NCI-H2107 (cell line): ENCODE results near the gene GARIN5B.

Source experiments
- DNase-seq: peaks from one replicate; lab custom pipeline; 2025; lab: John Stamatoyannopoulos, UW

Gene GARIN5B

DNA sequence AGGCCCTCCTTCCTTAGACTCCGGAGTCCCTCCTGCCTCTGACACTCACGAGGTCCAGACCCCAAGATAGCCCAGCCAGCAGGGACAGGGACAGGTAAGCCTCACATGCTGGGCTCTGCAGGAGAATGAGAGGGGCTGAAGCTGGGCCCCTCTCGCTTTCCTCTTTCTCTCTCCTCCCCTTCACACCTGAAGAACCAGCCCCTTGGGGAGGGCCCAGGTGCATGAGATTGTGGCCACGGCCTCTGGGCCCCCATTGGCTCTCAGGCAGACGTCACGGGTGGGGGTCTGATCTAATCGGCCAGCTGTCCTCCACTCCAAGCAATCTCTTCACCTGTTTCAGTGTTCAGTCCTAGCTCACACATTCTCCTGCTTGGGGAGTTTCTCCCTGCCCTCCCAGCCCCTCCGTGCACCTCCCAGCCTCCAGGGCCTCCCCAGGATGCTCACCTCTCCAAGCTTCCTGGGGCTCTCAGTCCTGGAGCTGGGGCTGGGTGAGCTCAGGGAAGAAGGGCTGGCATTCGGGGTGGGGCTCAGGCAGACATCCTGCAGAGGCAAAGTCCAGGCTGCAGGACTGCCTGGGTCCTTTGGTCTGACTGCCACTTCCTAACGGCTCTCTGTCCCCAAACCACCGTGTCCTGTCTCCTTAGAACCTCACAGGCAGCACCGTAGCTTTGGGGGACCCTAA lies 40.7 kb downstream of the GARIN5B start:
- no peak for DNase-seq

DNA sequence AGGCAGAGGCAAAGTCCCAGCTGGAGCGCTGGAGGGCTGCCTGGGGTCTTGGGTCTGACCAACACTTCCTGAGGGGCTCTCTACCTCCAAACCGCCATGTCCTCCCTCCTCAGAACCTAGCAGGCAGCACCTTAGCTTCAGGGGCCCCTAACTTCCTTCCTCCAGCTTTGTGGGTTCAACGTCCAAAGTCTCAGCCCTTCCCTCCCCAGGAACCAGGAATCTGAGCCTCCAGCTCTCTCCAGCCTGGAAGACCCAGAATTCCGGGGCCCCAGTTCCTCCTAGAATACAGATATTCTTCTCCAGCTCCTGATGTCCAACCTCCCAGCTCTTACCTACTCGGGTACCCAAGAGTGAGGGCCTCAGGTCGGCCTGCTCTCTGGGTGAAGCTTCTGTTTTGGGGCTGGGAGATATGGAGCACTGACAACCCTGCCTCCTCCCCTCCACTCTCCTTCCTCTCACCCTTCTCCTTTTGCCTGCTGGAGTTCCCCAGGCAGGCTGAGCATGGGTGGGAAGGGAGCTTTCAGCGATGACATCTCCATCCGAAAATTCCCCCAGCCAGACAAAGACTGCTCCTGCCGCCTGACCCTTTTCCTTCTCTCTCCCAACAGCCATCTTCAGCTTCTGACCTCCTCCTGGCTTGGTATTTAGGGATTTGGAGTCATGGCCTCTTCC lies 41.5 kb downstream of the GARIN5B start:
- DNase-seq = no peak

DNA sequence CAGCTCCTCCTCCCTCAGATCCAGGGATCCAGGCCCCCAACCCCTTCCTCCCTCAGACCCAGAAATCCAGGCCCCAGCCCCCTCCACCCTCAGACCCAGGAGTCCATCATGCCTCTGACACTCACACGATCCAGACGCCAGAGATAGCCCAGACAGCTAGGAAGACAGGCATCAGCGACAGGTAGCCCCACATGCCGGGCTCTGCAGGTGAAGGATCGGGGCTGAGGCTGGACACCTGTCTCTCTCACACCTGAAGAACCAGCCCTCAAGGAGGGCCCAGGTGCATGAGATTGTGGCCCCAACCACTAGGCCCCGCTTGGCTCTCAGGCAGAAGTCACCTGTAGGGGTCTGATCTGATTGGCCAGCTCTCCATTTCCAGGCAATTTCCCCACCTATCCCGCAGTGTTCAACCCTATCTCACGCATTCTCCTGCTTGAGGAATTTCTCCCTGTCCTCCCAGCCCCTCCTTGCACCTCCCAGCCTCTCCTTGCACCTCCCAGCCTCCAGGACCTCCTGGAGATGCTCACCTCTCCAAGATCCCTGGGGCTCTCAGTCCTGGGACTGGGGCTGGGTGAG lies 42.1 kb downstream of the GARIN5B start:
- no peak for DNase-seq

DNA sequence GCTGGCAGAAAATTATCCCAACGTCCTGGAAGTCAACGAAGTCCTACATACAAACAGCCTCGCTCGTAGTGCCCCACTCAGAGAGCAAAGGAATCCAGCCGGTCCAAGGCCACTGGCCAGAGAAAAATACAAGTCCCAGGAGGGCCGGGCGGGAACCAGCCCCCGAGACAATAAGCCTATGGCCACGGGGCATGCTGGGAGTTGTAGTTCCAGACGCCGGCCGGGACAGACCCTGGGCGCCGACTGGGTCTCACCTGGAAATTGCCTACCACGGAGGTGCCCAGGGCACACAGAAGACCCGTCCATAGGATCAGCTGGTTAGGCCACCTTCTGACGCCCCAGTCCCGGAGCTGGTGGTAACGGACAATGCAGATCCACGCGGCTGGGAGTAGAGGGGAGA lies 43.3 kb downstream of the GARIN5B start:
- no peak for DNase-seq

DNA sequence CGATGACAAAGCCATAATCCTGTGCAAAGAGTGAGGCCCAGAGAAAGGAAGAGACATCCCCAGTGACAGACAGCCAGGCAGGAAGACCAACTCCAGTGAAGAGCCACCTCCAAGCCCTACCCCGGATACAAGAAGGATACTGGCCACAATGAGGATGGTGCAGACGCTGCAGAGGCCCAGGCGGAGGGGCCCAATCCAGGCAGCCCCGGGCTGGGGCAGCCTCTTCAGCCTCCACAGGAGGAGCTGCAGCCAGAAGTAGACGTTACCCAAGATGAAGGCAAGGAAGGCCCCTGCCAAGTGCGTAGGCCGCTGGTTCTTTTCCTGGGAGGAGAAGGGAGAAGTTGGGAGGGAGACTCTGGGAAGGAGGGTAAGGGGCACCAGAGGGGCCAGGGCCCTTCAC lies 46.4 kb downstream of the GARIN5B start:
- DNase-seq = no peak

DNA sequence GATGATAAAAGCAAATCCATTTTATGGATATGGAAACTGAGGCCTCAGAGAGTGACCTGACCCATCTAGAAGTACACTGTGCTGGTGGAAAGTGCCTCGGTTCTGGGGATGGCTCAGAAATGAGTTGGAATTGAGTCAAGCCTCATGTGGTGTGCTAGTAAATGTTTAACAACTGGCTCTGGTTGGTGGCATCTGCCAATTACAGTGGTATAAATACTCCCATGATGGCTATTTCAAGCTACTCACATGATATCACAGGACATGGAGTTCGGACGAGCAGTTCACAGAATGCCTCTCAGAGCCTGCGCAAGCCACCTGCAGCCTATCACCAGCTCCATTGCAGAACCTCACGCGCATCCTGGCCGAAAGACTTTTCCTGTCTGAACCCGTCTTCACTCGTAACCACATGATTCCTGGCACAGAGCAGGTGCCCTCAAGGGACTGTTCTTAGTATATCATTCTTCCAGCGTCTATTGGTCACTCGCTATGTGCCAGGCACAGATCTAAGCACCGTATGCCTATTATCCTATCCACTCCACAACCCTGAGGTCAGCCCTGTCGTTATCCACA lies 47.0 kb downstream of the GARIN5B start:
- no peak for DNase-seq

DNA sequence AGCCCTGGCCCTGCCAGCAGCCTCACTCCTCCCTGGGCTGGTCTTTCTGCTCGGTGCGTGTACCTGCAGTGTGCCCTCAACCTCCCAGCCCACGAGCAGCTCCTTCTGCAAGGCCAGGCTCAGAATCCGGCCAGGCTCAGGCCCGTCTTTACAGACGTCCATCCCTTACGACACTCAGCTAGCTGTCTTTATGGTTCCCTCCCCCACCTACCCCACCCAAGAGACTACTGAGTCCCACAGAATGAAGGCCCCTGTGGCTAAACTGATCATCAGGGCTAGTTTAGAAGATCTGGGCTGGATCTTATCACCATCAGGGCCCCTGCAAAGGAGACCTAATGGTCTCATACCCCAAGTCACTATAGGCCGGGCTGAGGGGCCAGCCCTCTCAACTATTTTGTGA lies 48.7 kb downstream of the GARIN5B start:
- DNase-seq = no peak

DNA sequence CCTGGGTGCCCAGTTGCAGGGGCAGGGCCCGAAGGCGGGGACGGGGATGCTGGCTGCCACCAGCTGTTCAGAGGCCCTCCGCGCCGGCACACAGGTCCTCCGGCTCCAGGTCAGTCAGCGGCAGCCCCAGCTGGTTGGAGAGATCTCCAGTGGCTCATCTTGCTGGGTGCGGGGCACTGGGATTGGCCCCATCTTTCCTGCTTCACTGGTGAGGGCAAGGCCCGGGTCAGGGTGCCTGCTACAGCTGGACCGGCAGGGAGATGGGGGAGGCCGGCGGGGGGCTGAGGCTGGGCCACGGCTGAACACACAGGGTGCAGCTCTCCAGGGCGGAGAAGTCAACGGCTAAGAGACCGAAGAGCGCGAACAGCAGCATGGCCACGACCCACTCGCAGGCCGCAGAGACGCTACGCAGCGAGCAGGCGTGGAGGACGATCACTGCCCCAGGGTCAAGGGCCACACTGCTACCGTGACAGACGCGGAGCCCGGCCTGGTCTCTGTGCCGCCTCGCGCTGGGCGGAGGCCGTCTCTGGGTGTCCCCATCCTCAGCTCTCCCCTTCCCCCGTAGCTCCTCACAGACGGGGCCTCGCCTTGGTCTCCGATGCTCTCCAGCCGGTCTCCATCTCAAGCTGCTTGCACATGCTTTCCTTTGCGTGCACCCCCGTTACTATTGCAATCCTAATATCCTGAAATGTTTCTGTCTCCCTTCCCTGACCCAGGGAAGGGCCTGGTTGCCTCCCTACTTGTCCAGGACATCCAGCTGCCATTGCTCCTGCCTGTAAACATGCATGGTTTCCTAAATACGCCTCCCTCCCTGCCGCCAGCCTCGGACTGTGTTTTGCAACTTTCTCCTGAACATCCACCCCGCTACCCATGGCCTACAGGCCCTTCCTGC lies 50.2 kb downstream of the GARIN5B start:
- no peak for DNase-seq

DNA sequence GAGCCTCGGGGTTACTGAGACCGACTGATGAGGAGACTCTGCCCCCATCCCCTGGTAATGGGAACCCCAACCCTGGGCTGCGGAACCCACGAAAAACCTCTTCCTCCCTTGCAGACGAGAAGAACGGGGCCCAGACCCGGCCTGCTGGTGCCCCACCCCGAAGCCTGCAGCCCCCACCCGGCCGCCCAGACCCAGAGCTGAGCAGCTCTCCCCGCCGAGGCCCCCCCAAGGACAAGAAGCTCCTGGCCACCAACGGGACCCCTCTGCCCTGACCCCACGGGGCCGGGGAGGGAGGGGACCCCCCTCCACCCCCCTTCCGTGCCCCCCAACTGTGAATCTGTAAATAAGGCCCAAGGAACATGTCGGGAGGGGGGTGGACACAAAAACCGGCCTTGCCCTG lies 51.3 kb downstream of the GARIN5B start:
- DNase-seq = no peak

DNA sequence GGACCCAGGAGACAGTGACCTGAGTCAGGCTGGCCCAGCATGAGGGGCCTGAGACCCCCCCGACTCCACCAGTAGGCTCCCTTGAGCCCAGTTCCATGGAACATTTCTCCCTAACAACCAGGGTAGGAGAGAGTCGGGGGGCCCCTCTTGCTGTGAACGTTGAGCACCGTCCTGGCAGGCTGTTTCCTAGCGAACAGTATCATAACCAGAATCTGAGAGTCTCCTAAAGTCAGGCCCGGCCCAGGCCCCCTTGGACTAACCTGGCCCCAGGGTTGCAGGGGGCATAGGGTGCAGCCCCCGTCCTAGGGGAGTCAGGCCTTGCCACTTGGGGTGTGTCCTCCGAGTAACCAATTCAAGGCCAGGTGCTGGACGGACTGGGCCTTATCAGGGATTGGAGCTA lies 51.7 kb downstream of the GARIN5B start:
- DNase-seq = no peak

DNA sequence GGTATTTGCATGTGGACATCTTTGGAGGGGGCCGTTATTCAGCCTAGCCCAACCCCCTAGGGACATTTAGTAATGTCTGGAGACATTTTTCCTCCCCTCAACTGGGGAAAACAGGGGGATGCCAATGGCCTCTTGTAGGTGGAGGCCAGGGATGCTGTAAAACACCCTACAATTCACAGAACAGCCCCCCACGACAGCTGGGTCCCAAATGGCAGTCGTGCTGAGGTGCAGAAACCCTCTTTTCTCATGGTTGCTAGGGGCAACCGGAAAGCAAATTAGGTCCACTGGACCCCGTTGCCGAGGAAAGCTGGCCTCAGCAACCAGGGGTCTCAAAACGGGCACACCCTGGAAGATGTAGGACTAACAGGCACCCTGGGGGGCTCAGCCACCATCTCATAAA lies 52.6 kb downstream of the GARIN5B start:
- DNase-seq = no peak

DNA sequence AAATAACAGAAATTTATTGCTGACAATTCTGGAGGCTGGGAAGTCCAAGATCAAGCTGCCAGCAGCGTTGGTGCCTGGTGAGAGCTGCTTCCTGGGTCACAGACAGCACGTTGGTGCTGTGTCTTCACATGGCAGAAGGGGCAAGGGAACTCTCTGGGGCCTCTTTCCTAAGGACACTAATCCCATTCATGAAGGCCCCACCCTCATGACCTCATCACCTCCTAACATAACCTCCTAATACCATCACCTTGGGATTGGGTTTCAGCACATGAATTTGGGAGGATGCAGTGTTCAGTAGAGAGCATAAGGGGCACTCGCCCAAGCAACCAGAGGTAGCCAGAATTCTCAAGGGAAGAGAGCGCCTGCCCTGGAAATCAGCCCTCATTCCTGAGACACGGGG lies 53.6 kb downstream of the GARIN5B start:
- no peak for DNase-seq

DNA sequence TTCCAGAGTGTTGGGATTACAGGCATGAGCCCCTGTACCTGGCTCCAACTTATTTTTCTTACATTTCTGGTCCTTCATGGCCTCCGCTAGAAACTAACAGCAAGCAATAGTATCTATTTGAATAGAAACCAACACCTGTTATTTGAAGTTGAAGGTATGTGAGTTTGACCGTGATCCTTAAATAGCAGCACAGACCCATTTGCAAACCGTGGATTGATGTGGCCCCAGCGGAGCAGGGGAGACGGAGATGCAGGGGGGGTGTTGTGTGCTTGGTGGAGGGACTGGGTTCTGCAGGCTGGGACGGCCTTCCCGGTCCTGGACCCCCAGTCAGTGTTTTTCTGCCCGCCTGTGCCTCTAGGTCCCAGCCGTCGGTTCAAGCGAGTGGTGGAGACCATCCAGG lies 54.8 kb downstream of the GARIN5B start:
- no peak for DNase-seq

DNA sequence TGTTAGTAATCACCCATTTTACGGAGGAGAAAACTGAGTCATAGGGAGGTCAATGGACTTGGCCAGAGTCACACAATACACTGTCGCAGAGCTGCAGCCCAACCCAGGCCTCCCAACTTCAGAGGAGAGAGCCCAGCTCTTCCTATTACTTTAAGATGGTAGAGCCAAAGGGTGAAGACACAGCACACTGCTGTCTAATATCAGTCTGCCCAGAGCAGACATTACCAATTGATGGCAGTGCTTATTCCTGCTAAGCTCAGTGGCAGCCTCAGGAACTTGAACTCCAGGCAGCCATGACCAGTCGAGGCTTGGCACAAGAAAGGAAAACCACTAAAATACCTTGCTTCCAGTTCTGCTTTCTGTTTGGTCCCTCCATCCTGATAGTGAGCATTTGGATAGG lies 56.3 kb downstream of the GARIN5B start:
- DNase-seq = no peak

DNA sequence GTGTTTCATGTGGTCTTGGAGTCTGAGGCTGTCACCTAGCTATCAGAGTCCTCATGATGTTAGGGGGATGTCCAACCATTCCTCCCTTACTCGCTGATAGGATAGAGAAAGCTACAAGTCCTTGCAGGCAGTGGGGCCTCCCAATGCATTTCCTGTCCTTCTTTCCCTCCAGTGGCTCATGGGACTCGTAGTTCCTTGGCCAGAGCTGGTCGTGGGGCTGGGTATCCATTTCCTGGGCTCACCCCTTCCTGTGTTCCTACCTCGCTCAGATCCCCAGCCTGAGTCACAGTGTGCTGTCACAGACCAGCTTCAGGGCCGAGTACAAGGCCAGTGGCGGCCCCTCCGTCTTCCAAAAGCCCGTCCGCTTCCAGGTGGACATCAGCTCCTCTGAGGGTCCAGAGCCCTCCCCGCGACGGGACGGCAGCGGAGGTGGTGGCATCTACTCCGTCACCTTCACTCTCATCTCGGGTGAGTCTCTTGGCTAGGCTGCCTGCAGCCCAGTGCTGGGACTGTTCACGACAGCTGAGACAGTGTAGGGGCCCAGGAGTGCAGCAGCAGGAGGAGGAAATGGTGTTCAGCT lies 57.0 kb downstream of the GARIN5B start:
- DNase-seq = no peak

DNA sequence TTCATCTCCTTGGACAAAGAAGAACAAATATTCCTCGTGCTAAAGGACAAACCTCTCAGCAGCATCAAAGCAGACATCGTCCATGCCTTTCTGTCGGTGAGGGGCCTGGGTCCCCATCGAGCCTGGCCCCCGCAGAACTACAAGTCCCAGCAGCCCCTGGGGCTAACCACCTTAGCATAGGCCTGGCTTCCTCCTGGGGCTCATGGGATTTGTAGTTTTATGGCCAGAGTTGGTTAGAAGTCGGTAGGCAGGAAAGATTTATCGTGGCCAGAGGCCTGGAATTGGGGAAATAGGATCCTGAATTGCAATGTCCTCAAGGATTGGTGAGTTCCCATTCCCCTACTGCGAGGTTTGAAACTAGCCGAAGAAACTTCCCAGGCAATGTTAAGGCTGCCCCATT lies 57.6 kb downstream of the GARIN5B start:
- no peak for DNase-seq

DNA sequence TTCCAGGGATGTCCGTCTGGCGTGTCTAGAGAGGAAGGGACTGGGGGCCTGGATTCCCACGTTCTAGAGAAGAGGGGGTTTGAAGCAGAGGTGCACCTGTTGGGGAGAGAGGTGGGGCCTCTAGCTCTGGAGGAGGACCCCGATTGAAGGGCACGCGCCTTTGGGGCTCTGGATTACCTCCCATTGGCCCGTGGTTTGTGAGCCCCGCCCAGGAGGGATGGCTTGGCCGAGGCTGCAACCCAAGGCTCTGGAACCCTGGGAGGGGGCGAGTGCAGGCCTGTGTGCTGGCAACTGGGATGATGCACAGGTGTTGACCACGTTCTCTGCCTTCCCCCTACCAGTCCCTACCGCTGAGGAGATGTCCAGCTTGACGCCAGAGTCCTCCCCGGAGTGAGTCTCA lies 58.1 kb downstream of the GARIN5B start:
- no peak for DNase-seq
